ENCODE results near the gene KCNK2.

KCNK2 gene

GRCh38 chr1:215262106-215262505 is 179.6 kb downstream of the KCNK2 start:
- no peak for DNase-seq

- DNase-seq: no peak
Measured at GRCh38 chr1:215263636-215264035, 181.1 kb downstream of the KCNK2 start.

- DNase-seq: no peak
Measured at GRCh38 chr1:215264649-215265048, 182.1 kb downstream of the KCNK2 start.

GRCh38 chr1:215267495-215267894 is 185.0 kb downstream of the KCNK2 start:
- no peak for DNase-seq

- DNase-seq: no peak
Measured at GRCh38 chr1:215269955-215270354, 187.4 kb downstream of the KCNK2 start.

- DNase-seq: no peak
Measured at GRCh38 chr1:215273838-215274516, 191.4 kb downstream of the KCNK2 start.

- no peak for DNase-seq
Measured at GRCh38 chr1:215276582-215276981, 194.0 kb downstream of the KCNK2 start.

GRCh38 chr1:215277532-215277931 is 195.0 kb downstream of the KCNK2 start:
- DNase-seq: no peak

GRCh38 chr1:215279682-215280081 is 197.1 kb downstream of the KCNK2 start:
- DNase-seq: no peak

- DNase-seq: no peak
Measured at GRCh38 chr1:215282557-215282956, 200.0 kb downstream of the KCNK2 start.

GRCh38 chr1:215285013-215285800 is 202.7 kb downstream of the KCNK2 start:
- no peak for DNase-seq

Measured in NCI-H2081 (cell line).